Measurements from ENCODE around the gene ARPC2. TPM values are rescaled to one million over a fixed set of nuclear protein-coding genes. Genes with fewer than 3 reads are reported as not detected.

The ARPC2 gene
- total RNA-seq, 1 donor from 2014 or later: 464 TPM

DNA sequence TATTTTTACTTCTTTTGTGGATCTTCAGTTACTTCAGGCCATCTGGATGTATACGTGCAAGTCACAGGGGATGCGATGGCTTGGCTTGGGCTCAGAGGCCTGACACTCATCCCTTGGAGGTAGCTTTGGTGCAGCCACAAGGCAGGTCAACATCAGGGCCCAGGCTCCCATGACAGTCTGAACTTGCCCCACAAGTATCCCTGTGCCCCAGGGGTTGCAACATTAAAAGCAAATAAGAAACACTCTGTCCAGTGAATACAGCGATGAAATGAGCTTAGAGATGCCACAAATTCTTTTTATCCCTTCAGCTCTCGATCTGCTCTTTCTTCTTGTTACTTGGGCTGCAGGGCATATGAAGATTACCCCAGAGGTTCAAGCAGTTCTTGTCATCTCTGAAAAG lies 37.2 kb upstream of the ARPC2 start:
- Histone ChIP-seq H3K4me3 (ENCODE audit: low read depth, low read length) (no peak overlapping the region), H3K27me3 (ENCODE audit: control insufficient read depth, insufficient read depth, low read length) (peaks cover 5% of the 10 kb centered on the region), H3K36me3 (ENCODE audit: control insufficient read depth, insufficient read depth, low read length) (no peaks in the 10 kb centered on the region)
- TF ChIP-seq, protein P1, sequence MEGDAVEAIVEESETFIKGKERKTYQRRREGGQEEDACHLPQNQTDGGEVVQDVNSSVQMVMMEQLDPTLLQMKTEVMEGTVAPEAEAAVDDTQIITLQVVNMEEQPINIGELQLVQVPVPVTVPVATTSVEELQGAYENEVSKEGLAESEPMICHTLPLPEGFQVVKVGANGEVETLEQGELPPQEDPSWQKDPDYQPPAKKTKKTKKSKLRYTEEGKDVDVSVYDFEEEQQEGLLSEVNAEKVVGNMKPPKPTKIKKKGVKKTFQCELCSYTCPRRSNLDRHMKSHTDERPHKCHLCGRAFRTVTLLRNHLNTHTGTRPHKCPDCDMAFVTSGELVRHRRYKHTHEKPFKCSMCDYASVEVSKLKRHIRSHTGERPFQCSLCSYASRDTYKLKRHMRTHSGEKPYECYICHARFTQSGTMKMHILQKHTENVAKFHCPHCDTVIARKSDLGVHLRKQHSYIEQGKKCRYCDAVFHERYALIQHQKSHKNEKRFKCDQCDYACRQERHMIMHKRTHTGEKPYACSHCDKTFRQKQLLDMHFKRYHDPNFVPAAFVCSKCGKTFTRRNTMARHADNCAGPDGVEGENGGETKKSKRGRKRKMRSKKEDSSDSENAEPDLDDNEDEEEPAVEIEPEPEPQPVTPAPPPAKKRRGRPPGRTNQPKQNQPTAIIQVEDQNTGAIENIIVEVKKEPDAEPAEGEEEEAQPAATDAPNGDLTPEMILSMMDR (IDR thresholded peaks at IDR 0.05; ENCODE audit: insufficient read depth, low read length, poor library complexity, severe bottlenecking): no peak
- DNase-seq (ENCODE audit: low read depth): no peak

DNA sequence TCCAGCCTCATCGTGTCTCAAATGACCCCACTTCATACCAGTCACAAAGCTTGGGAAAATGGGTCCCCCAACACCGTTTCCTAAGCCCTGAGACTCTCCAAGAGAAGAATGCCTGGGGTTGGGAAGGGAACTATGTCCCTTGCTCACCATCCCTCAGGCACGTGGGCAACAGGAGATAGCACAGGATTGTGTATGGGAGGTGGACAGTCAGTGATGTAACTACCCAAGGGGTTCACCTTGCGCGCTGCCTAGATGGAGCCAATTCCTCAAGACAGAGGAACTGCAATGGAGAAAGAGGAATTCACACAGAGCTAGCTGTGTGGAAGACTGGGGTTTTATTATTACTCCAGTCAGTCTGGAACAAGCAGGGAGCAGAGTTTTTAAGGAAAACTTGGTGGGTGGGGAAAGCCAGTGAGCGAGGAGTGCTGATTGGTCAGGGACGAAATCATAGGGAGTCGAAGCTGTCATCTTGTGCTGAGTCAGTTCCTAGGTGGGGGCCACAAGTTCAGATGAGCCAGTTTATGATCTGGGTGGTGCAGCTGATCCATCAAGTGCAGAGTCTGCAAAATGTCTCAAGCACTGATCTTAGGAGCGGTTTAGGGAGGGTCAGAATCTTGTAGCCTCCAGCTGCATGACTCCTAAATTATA lies 36.4 kb upstream of the ARPC2 start:
- H3K27me3 ChIP-seq (ENCODE audit: control insufficient read depth, insufficient read depth, low read length): peaks cover 5% of the 10 kb centered on the region
- no peak overlapping the region for H3K4me3 ChIP-seq (ENCODE audit: low read depth, low read length)
- TF ChIP-seq, protein P1 (IDR thresholded peaks at IDR 0.05; ENCODE audit: insufficient read depth, low read length, poor library complexity, severe bottlenecking): no peak
- DNase-seq (ENCODE audit: low read depth): no peak
- no peaks in the 10 kb centered on the region for H3K36me3 ChIP-seq (ENCODE audit: control insufficient read depth, insufficient read depth, low read length)

DNA sequence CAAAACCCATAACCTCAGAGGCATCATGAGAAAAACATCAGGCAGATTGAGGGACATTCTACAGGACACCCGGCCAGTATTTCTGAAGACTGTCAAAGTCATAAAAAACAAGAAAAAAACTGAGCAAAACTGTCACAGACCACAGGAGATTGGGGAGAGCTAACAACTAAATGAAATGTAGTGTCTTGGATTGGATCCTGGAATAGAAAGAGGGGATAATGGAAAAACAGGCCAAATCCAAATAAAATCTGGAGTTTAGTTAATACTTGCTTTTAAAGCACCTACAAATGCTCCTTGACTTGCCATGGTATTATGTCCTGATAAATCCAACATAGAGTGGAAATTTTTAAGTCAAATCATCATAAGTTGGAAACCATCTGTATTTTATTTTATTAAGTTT lies 32.7 kb upstream of the ARPC2 start:
- TF ChIP-seq, protein P1 (IDR thresholded peaks at IDR 0.05; ENCODE audit: insufficient read depth, low read length, poor library complexity, severe bottlenecking): no peak
- no peak overlapping the region for H3K4me3 ChIP-seq (ENCODE audit: low read depth, low read length)
- DNase-seq (ENCODE audit: low read depth): no peak
- no peaks in the 10 kb centered on the region for H3K36me3 ChIP-seq (ENCODE audit: control insufficient read depth, insufficient read depth, low read length)
- peaks cover 5% of the 10 kb centered on the region for H3K27me3 ChIP-seq (ENCODE audit: control insufficient read depth, insufficient read depth, low read length)

DNA sequence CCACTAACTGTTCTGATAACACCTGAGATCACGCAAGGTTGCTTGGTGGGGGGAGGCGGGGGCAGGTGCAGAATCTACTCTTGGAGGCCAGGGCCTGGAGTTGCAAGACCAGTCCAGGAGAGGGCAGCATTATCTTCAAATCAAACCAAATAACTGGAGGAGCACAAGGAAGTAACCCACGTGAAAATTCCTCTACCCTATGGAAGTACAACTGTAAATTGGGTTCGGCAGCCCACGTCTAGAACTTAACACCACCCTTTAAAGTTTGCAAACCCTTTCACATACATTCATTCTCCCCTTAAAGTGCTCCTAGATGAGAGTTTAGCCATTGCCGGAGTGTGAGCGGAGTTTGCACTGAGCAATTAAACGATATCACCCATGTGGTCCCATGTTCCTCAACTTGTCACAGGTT lies 30.6 kb upstream of the ARPC2 start:
- H3K36me3 ChIP-seq (ENCODE audit: control insufficient read depth, insufficient read depth, low read length): no peaks in the 10 kb centered on the region
- peak; percentile 26 for DNase-seq (ENCODE audit: low read depth)
- peaks cover 5% of the 10 kb centered on the region for H3K27me3 ChIP-seq (ENCODE audit: control insufficient read depth, insufficient read depth, low read length)
- H3K4me3 ChIP-seq (ENCODE audit: low read depth, low read length): no peak overlapping the region
- TF ChIP-seq, protein P1 (IDR thresholded peaks at IDR 0.05; ENCODE audit: insufficient read depth, low read length, poor library complexity, severe bottlenecking): peak; percentile 79

DNA sequence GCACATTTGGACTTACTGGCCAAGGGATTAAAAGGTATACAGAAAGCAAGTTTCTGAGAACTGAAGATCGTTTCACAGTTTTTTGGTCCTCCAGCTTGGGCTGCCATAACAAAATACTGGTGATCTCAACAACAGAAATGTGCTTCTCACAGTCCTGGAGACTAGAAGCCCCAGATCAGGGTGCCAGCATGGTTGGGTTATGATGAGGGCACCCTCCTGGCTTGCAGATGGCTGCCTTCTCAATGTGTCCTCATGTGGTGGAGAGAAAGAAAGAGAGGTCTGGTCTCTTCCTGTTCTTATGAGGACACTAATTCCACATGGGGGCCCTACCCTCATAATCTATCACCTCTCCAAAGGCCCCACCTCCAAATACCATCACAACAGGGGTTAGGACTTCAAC lies 30.1 kb upstream of the ARPC2 start:
- no peaks in the 10 kb centered on the region for H3K36me3 ChIP-seq (ENCODE audit: control insufficient read depth, insufficient read depth, low read length)
- H3K4me3 ChIP-seq (ENCODE audit: low read depth, low read length): no peak overlapping the region
- TF ChIP-seq, protein P1 (IDR thresholded peaks at IDR 0.05; ENCODE audit: insufficient read depth, low read length, poor library complexity, severe bottlenecking): no peak
- peaks cover 5% of the 10 kb centered on the region for H3K27me3 ChIP-seq (ENCODE audit: control insufficient read depth, insufficient read depth, low read length)
- no peak for DNase-seq (ENCODE audit: low read depth)
